Fibroblast of pulmonary artery (primary cell): ENCODE results near the gene ZNF776.
"Not testable (repeated sequence)": the region's sequence is repeated elsewhere in the genome, so short reads cannot be mapped to it uniquely, and the experiment has no call there.

Experiments
- DNase-seq: peaks from one replicate; pipeline ENCODE4 v3.0.0-alpha.2; 2010; ENCODE audit warnings: low read depth
- H3K4me3 ChIP-seq: replicated peaks from 2 replicates; pipeline ENCODE4 v1.5.1; 2011; ENCODE audit warnings: low read depth, mild to moderate bottlenecking, control low read depth, low read length, moderate library complexity
- CTCF ChIP-seq: IDR thresholded peaks from 2 replicates; pipeline ENCODE4 v1.5.1; 2011; ENCODE audit warnings: mild to moderate bottlenecking, control low read depth, low read length, inconsistent platforms; ENCODE audit errors: missing control alignments

The ZNF776 gene

DNA sequence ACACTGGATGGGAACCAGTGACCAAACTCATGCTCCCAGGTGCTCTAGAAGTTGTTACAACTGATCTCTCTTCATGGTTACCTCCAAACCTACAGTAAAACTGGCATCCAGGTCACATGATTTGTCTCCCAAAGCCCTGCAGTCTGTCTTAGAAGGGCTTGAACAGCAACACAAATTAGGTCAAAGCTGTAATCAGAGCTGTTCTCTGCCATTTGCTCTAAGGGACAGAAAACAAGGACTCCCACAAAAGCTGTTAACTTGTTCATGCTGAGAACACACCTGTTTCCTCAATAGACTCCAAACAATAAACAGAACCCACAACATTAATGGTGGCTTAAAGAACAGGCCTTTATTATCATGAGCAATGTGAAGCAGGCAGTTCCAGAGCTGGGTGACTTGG lies 27.2 kb upstream of the ZNF776 start:
- no peak overlapping the region for H3K4me3 ChIP-seq
- TF ChIP-seq CTCF, result no peak
- DNase-seq, result no peak

GRCh38 chr19:57719901-57720519 lies 26.6 kb upstream of the ZNF776 start:
- H3K4me3 ChIP-seq, result no peak overlapping the region
- no peak for DNase-seq
- no peak for TF ChIP-seq CTCF

- no peak overlapping the region for H3K4me3 ChIP-seq
Observed at GRCh38 chr19:57720878-57721277, 25.7 kb upstream of the ZNF776 start.

DNA sequence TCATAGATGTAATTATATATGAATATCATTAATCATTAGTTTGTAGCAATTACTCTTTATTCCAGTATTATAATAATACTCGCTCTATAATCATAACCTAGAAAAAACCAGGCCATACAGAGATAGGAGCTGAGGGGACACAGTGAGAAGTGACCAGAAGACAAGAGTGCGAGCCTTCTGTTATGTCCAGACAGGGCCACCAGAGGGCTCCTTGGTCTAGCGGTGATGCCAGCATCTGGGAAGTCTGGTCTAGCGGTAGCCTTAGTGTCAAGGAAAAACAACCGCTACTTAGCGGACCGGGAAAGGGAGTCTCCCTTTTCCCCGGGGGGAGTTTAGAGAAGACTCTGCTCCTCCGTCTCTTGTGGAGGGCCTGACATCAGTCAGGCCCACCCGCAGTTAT lies 8.3 kb upstream of the ZNF776 start:
- not testable (repeated sequence) for H3K4me3 ChIP-seq
- DNase-seq, result peak; percentile 69

More at GRCh38 chr19:57720878-57721277, 25.7 kb upstream of the ZNF776 start:
- no peak for DNase-seq
- TF ChIP-seq CTCF, result no peak

GRCh38 chr19:57738770-57739169 lies 7.8 kb upstream of the ZNF776 start:
- DNase-seq, H3K4me3 ChIP-seq: not testable (repeated sequence)

More for the DNA sequence above, 8.3 kb upstream of the ZNF776 start:
- peak; percentile 47 for TF ChIP-seq CTCF

- no peak for DNase-seq
- TF ChIP-seq CTCF, result no peak
- peak overlapping the region; percentile 91 for H3K4me3 ChIP-seq
Observed at GRCh38 chr19:57747472-57747807, 825 bp downstream of the ZNF776 start.

GRCh38 chr19:57748029-57748428 lies 1.4 kb downstream of the ZNF776 start:
- no peak for DNase-seq
- H3K4me3 ChIP-seq, result peak overlapping the region; percentile 91
- TF ChIP-seq CTCF, result no peak
